ENCODE data around the gene RYR3. TPM values are rescaled to one million over a fixed set of nuclear protein-coding genes. Genes with fewer than 3 reads are reported as not detected.

The RYR3 gene
- under 0.01 TPM in 1 of 2 replicates, not detected in the other for total RNA-seq

GRCh38 chr15:33310481-33311311, at the start of gene RYR3:
Gene RYR3, plus strand, starts transcription at chr15:33310967. Its CDS starts 79 bp downstream, at chr15:33311046.
- no peak for DNase-seq (ENCODE audit: low read depth)
- H3K4me3 ChIP-seq (ENCODE audit: low read depth, low read length): no peak within 1 kb of the TSS
- no peak for TF ChIP-seq CTCF (IDR thresholded peaks at IDR 0.05; ENCODE audit: insufficient read depth, low read depth, low read length)

- H3K4me3 ChIP-seq (ENCODE audit: low read depth, low read length): no peak overlapping the region
- TF ChIP-seq CTCF (IDR thresholded peaks at IDR 0.05; ENCODE audit: insufficient read depth, low read depth, low read length): no peak
- DNase-seq (ENCODE audit: low read depth): no peak
These were observed 48.5 kb upstream of the RYR3 start for GRCh38 chr15:33262306-33262705.

GRCh38 chr15:33277689-33278088, 33.1 kb upstream of the RYR3 start:
- no peak for TF ChIP-seq CTCF (IDR thresholded peaks at IDR 0.05; ENCODE audit: insufficient read depth, low read depth, low read length)
- no peak for DNase-seq (ENCODE audit: low read depth)
- H3K4me3 ChIP-seq (ENCODE audit: low read depth, low read length): no peak overlapping the region

GRCh38 chr15:33278816-33279612, 31.8 kb upstream of the RYR3 start:
- no peak for TF ChIP-seq CTCF (IDR thresholded peaks at IDR 0.05; ENCODE audit: insufficient read depth, low read depth, low read length)
- DNase-seq (ENCODE audit: low read depth): peak; percentile 76
- H3K4me3 ChIP-seq (ENCODE audit: low read depth, low read length): no peak overlapping the region

GRCh38 chr15:33279613-33280205, 31.1 kb upstream of the RYR3 start:
- no peak overlapping the region for H3K4me3 ChIP-seq (ENCODE audit: low read depth, low read length)
- TF ChIP-seq CTCF (IDR thresholded peaks at IDR 0.05; ENCODE audit: insufficient read depth, low read depth, low read length): no peak
- DNase-seq (ENCODE audit: low read depth): peak; percentile 3

GRCh38 chr15:33282226-33283020, 28.3 kb upstream of the RYR3 start:
- H3K4me3 ChIP-seq (ENCODE audit: low read depth, low read length): no peak overlapping the region
- no peak for DNase-seq (ENCODE audit: low read depth)
- no peak for TF ChIP-seq CTCF (IDR thresholded peaks at IDR 0.05; ENCODE audit: insufficient read depth, low read depth, low read length)

Data from fibroblast of villous mesenchyme (primary cell).